Measurements from ENCODE around the gene PTPRS.

Gene PTPRS

GRCh38 chr19:5355076-5355475 is 14.5 kb upstream of the PTPRS start:
- TF ChIP-seq, protein P1, sequence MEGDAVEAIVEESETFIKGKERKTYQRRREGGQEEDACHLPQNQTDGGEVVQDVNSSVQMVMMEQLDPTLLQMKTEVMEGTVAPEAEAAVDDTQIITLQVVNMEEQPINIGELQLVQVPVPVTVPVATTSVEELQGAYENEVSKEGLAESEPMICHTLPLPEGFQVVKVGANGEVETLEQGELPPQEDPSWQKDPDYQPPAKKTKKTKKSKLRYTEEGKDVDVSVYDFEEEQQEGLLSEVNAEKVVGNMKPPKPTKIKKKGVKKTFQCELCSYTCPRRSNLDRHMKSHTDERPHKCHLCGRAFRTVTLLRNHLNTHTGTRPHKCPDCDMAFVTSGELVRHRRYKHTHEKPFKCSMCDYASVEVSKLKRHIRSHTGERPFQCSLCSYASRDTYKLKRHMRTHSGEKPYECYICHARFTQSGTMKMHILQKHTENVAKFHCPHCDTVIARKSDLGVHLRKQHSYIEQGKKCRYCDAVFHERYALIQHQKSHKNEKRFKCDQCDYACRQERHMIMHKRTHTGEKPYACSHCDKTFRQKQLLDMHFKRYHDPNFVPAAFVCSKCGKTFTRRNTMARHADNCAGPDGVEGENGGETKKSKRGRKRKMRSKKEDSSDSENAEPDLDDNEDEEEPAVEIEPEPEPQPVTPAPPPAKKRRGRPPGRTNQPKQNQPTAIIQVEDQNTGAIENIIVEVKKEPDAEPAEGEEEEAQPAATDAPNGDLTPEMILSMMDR (conservative IDR thresholded peaks at IDR 0.05; ENCODE audit: low read depth, low read length), result no peak
- DNase-seq (ENCODE audit: low read depth), result no peak
- H3K4me3 ChIP-seq (ENCODE audit: low read depth, low read length), result no peak overlapping the region

DNA sequence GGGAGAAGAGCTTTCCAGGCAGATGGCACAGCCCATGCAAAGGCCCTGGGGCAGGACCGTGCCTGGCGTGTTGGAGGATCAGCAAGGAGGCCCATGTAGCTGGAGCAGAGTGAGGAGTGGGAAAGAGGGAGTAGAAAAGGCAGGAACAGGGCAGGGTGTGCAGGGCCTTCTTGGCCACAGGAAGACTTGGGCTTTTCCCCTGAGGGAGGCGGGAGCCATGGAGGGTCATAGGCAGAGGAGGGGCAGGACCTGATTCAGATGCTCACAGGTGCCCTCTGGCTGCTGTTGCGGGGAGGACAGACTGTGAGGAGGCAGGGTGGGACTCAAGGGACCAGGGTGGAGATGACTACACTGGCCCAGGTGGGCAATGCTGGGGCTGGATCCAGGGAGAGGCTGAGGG is 13.8 kb upstream of the PTPRS start:
- DNase-seq (ENCODE audit: low read depth), result no peak
- TF ChIP-seq, protein P1 (conservative IDR thresholded peaks at IDR 0.05; ENCODE audit: low read depth, low read length), result peak; percentile 57
- H3K4me3 ChIP-seq (ENCODE audit: low read depth, low read length), result no peak overlapping the region

- H3K4me3 ChIP-seq (ENCODE audit: low read depth, low read length), result no peak overlapping the region
- peak; percentile 40 for DNase-seq (ENCODE audit: low read depth)
- TF ChIP-seq, protein P1 (conservative IDR thresholded peaks at IDR 0.05; ENCODE audit: low read depth, low read length), result no peak
These were observed 11.7 kb upstream of the PTPRS start for GRCh38 chr19:5352229-5352763.

- H3K4me3 ChIP-seq (ENCODE audit: low read depth, low read length), result no peak overlapping the region
- TF ChIP-seq, protein P1 (conservative IDR thresholded peaks at IDR 0.05; ENCODE audit: low read depth, low read length), result no peak
- DNase-seq (ENCODE audit: low read depth), result no peak
These were observed 11.2 kb upstream of the PTPRS start for GRCh38 chr19:5351731-5352228.

DNA sequence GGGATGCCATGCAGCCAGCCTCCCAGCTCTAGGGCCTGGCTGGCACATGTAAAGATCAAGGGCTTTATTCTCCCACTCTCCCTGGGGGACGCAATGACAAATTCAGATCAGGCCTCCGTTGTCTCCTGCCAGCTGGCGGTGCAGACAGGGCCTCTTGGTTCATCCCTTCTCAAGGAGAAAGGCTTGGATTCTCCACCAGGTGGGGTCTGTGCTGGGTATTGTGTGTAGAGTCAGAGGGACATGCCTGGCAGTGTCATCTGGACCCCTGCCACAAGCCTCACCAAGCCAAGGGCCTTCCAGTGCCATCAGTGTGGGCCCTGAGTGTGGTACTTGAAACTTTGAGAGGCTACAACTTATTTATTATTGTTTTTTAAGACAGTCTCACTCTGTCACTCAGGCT is 8.4 kb upstream of the PTPRS start:
- TF ChIP-seq, protein P1 (conservative IDR thresholded peaks at IDR 0.05; ENCODE audit: low read depth, low read length), result peak; percentile 24
- DNase-seq (ENCODE audit: low read depth), result no peak
- H3K4me3 ChIP-seq (ENCODE audit: low read depth, low read length), result no peak overlapping the region

- TF ChIP-seq, protein P1 (conservative IDR thresholded peaks at IDR 0.05; ENCODE audit: low read depth, low read length), result no peak
- DNase-seq (ENCODE audit: low read depth), result peak; percentile 80
- no peak overlapping the region for H3K4me3 ChIP-seq (ENCODE audit: low read depth, low read length)
These were observed 5.3 kb upstream of the PTPRS start for GRCh38 chr19:5345895-5346386.

DNA sequence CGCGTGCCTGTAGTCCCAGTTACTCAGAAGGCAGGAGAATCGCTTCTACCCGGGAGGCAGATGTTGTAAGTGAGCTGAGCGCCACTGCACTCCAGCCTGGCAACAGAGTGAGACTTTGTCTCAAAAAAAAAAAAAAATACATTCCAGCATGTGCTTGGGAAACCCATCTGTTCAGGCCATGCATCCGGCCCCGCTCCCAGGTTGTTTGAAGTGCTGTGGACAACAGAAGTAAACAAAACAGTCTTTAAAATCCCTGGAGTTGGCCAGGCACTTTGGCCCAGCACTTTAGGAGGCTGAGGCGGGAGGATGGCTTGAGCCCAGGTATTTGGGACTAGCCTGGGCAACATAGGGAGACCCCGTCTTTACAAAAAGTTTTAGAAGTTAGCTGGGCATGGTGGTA is 3.2 kb upstream of the PTPRS start:
- peak; percentile 75 for DNase-seq (ENCODE audit: low read depth)

More for the DNA sequence above, 3.2 kb upstream of the PTPRS start:
- no peak overlapping the region for H3K4me3 ChIP-seq (ENCODE audit: low read depth, low read length)
- TF ChIP-seq, protein P1 (conservative IDR thresholded peaks at IDR 0.05; ENCODE audit: low read depth, low read length), result no peak
